Ishikawa (cell line): ENCODE data around the gene AP1S3.

Experiments
- CEBPB ChIP-seq: IDR thresholded peaks from 2 replicates; pipeline ENCODE4 v1.6.1; 2012
- CREB1 ChIP-seq: IDR thresholded peaks from 2 replicates; pipeline ENCODE4 v1.6.1; 2012; ENCODE audit warnings: low read depth
- EGR1 ChIP-seq: IDR thresholded peaks from 2 replicates; pipeline ENCODE4 v1.6.1; 2012
- EP300 ChIP-seq: IDR thresholded peaks from 2 replicates; pipeline ENCODE4 v1.6.1; 2012; ENCODE audit warnings: borderline replicate concordance
- FOXM1 ChIP-seq: IDR thresholded peaks from 2 replicates; pipeline ENCODE4 v1.6.1; 2012; ENCODE audit warnings: low read depth, borderline replicate concordance
- NFIC ChIP-seq: IDR thresholded peaks from 2 replicates; pipeline ENCODE4 v1.6.1; 2012
- RAD21 ChIP-seq: IDR thresholded peaks from 2 replicates; pipeline ENCODE4 v1.6.1; 2012; ENCODE audit warnings: low read depth
- TAF1 ChIP-seq: IDR thresholded peaks from 2 replicates; pipeline ENCODE4 v1.6.1; 2012; ENCODE audit warnings: low read depth, mild to moderate bottlenecking
- TCF12 ChIP-seq: IDR thresholded peaks from 2 replicates; pipeline ENCODE4 v1.6.1; 2012; ENCODE audit warnings: low read depth
- TEAD4 ChIP-seq: IDR thresholded peaks from 2 replicates; pipeline ENCODE4 v1.6.1; 2012
- YY1 ChIP-seq: IDR thresholded peaks from 2 replicates; pipeline ENCODE4 v1.6.1; 2012; ENCODE audit warnings: low read depth
- ZBTB7A ChIP-seq: IDR thresholded peaks from 2 replicates; pipeline ENCODE4 v1.6.1; 2012; ENCODE audit warnings: low read depth
- TF ChIP-seq, protein P1 (sequence below): IDR thresholded peaks from 2 replicates; pipeline ENCODE4 v1.6.1; 2012
- TF ChIP-seq, protein P2 (sequence below): IDR thresholded peaks from 2 replicates; pipeline ENCODE4 v1.6.1; 2012
- TF ChIP-seq, protein P3 (sequence below): IDR thresholded peaks from 2 replicates; pipeline ENCODE4 v1.6.1; 2012; ENCODE audit warnings: low read depth, mild to moderate bottlenecking

Gene AP1S3

DNA sequence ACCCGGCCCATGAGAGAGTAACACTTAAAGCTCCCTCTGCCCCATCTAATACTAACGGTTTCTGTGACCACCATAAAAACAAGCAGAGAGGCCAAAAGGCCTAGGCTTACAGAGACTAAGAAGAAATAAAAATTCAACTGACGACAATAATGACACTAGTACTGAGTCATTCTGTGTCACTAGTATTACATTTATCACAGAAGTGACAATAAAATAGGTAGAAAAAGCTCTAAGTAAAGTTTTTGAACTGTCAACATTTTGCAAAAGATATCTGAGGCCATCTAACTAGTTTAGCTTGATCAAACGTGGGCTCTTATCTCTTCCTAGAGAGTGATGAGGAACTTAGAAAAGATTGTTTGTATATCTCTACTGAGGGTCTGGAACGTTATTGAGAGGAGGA is 35.6 kb downstream of the AP1S3 start:
- TF ChIP-seq CEBPB: no peak
- TF ChIP-seq, protein P1, sequence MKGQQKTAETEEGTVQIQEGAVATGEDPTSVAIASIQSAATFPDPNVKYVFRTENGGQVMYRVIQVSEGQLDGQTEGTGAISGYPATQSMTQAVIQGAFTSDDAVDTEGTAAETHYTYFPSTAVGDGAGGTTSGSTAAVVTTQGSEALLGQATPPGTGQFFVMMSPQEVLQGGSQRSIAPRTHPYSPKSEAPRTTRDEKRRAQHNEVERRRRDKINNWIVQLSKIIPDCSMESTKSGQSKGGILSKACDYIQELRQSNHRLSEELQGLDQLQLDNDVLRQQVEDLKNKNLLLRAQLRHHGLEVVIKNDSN: no peak
- TF ChIP-seq EP300: no peak
- TF ChIP-seq EGR1: no peak
- no peak for TF ChIP-seq RAD21
- TF ChIP-seq TAF1: no peak
- TF ChIP-seq FOXM1: no peak
- TF ChIP-seq ZBTB7A: no peak
- TF ChIP-seq NFIC: no peak
- TF ChIP-seq TEAD4: no peak
- TF ChIP-seq, protein P2, sequence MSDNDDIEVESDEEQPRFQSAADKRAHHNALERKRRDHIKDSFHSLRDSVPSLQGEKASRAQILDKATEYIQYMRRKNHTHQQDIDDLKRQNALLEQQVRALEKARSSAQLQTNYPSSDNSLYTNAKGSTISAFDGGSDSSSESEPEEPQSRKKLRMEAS: no peak
- no peak for TF ChIP-seq YY1
- TF ChIP-seq TCF12: no peak
- TF ChIP-seq, protein P3, sequence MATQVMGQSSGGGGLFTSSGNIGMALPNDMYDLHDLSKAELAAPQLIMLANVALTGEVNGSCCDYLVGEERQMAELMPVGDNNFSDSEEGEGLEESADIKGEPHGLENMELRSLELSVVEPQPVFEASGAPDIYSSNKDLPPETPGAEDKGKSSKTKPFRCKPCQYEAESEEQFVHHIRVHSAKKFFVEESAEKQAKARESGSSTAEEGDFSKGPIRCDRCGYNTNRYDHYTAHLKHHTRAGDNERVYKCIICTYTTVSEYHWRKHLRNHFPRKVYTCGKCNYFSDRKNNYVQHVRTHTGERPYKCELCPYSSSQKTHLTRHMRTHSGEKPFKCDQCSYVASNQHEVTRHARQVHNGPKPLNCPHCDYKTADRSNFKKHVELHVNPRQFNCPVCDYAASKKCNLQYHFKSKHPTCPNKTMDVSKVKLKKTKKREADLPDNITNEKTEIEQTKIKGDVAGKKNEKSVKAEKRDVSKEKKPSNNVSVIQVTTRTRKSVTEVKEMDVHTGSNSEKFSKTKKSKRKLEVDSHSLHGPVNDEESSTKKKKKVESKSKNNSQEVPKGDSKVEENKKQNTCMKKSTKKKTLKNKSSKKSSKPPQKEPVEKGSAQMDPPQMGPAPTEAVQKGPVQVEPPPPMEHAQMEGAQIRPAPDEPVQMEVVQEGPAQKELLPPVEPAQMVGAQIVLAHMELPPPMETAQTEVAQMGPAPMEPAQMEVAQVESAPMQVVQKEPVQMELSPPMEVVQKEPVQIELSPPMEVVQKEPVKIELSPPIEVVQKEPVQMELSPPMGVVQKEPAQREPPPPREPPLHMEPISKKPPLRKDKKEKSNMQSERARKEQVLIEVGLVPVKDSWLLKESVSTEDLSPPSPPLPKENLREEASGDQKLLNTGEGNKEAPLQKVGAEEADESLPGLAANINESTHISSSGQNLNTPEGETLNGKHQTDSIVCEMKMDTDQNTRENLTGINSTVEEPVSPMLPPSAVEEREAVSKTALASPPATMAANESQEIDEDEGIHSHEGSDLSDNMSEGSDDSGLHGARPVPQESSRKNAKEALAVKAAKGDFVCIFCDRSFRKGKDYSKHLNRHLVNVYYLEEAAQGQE: no peak
- TF ChIP-seq CREB1: no peak

DNA sequence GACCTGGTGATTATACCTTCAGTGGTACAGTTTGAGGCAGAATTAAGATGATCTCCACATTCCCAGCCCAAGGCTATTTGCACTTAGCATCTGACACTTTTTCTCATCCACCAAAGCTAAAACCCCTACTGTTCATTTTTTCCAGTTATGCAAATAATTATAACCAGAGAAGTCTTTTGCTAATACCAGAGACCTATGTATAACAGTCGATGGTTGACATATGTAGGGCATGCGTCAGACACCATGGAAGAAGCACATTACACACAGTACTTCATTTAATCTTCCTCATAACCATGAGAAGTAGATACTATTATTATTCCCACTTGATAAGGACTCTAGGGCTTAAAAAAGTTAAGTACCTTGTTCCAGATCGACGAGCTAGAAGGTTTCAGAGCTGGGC is 36.5 kb downstream of the AP1S3 start:
- no peak for TF ChIP-seq EGR1
- no peak for TF ChIP-seq EP300
- TF ChIP-seq, protein P1: no peak
- no peak for TF ChIP-seq CREB1
- TF ChIP-seq, protein P3: no peak
- TF ChIP-seq RAD21: no peak
- TF ChIP-seq TEAD4: no peak

DNA sequence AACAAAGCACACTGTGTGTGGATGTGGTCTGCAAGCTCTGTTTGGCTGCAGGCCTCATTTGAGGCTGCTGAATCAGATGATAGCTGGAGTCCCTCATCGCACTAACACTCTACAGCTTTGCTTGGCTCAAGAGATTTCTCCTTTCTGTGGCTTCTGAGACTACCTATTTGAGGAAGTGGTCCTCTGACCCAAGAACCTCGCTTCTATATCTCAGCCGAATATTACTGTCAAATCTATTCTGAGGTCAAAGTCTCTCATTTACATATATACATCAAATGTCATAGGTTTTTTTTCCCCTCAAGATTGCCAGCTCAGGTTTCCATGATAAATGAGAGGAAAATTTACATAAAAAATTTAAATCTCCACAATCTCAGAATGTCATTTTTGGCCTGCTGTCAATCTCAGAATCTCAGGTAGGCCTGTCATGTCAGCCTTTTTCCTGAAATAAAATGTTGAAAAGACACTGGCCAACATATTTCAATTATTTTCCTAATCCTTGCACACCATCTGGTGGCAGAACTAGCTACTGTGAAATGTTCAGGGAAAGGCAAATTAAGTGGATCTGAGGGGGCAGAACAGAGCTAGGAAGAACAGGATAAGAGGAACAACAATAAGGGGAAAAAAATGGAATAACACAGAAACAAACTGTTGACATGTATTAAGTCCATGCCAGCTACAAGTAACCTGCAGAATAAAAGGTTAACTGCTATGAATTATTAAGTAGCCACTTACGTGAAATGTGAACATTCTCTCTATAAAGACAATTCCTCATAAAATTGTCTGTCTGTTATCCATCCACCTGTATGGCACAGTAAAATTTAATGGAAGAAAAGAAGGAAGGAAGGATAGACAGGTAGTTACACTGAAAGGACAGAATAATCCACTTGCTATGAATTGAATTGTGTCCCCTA is 39.3 kb downstream of the AP1S3 start:
- TF ChIP-seq RAD21: peak; percentile 63
- TF ChIP-seq TAF1: no peak

DNA sequence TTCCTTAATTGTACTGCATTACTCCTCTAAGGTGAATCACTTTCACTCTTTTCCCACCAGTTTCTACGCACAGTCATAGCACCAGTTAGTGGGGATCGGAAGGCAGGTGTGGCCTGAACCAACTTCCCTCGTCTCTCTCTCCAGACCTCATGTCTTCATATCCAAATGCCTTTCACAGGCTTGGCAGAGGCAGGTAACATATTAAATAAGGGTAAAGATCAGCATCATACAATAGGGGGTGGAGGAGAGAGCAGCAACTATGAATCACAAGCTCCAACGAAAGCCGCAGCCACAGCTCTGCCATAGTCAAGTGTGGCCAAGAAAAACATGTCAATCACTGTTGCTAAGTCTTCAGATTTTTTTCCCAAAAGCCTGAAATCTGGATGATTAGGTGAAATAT is 40.3 kb downstream of the AP1S3 start:
- TF ChIP-seq CEBPB: no peak
- no peak for TF ChIP-seq TCF12
- TF ChIP-seq FOXM1: no peak
- no peak for TF ChIP-seq EP300
- TF ChIP-seq TEAD4: no peak
- no peak for TF ChIP-seq ZBTB7A
- TF ChIP-seq EGR1: no peak
- no peak for TF ChIP-seq TAF1
- TF ChIP-seq NFIC: no peak
- TF ChIP-seq, protein P3: no peak
- no peak for TF ChIP-seq RAD21
- TF ChIP-seq, protein P2: no peak

DNA sequence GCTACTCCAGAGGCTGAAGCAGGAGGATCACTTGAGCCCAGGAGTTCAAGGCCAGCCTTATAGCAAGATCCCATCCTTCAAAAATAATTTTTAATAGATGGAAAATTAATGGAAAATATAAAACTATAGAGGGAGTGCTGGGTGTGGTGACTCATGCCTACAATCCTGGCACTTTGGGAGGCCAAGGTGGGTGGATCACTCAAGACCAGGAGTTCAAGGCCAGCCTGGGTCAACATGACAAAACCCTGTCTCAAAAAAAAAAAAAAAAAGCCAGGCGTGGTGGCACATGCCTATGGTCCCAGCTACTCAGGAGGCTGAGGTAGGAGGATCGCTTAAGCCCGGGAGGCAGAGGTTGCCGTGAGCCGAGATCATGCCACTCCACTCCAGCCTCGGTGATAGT is 48.0 kb downstream of the AP1S3 start:
- no peak for TF ChIP-seq YY1
- TF ChIP-seq EGR1: no peak
- TF ChIP-seq, protein P2: no peak
- no peak for TF ChIP-seq NFIC
- TF ChIP-seq, protein P1: no peak
- no peak for TF ChIP-seq TCF12
- TF ChIP-seq EP300: no peak
- TF ChIP-seq TEAD4: no peak
- no peak for TF ChIP-seq CEBPB
- TF ChIP-seq FOXM1: no peak
- TF ChIP-seq, protein P3: no peak
- no peak for TF ChIP-seq ZBTB7A
- no peak for TF ChIP-seq RAD21
- TF ChIP-seq CREB1: no peak
